ENCODE results near the gene USH1C.

Gene USH1C

DNA sequence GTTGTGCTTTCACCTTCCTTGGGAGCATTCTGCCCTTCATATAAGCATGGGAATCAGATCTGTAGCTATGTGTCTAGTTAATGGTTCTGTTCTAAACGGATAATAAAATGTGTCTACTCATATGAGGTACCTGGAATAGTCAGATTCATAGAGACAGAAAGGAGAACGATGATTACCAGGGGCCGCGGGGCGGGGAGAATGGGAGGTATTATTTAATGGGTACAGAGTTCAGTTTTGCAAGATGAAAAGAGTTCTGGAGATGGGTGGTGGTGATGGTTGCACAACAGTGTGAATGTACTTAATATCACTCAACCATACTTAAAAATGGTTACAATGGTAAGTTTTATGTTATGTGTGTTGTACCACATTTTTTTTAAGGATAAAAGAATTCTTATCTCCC, 57.6 kb downstream of the USH1C start:
- peaks cover 12% of the 10 kb centered on the region for H3K27me3 ChIP-seq (ENCODE audit: control insufficient read depth, insufficient read depth, low read length)
- no peak overlapping the region for H3K4me3 ChIP-seq (ENCODE audit: low read length)
- H3K4me1 ChIP-seq (ENCODE audit: control insufficient read depth, insufficient read depth, low read length), result no peaks in the 10 kb centered on the region
- no peaks in the 10 kb centered on the region for H3K9me3 ChIP-seq (ENCODE audit: control insufficient read depth, low read length)
- H3K9ac ChIP-seq (ENCODE audit: low read length), result no peak overlapping the region
- H3K36me3 ChIP-seq (ENCODE audit: control insufficient read depth, insufficient read depth, low read length), result no peaks in the 10 kb centered on the region

DNA sequence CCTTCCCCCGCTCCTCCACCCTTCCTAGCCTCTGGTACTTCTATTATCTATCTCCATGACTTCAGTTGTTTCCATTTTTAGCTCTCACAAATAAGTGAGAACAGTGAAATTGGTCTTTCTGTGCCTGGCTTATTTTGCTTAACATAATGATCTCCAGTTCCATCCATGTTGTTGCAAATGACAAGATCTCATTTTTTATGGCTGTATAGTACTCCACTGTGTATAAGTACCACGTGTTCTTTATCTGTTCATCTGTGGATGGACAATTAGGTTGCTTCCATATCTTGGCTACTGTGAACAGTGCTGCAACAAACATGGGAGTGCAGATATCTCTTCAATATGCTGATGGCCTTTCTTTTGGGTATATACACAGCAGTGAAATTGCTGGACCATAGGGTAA, 60.7 kb downstream of the USH1C start:
- no peaks in the 10 kb centered on the region for H3K4me1 ChIP-seq (ENCODE audit: control insufficient read depth, insufficient read depth, low read length)
- H3K27me3 ChIP-seq (ENCODE audit: control insufficient read depth, insufficient read depth, low read length), result peaks cover 12% of the 10 kb centered on the region
- no peaks in the 10 kb centered on the region for H3K9me3 ChIP-seq (ENCODE audit: control insufficient read depth, low read length)
- no peaks in the 10 kb centered on the region for H3K36me3 ChIP-seq (ENCODE audit: control insufficient read depth, insufficient read depth, low read length)
- H3K4me3 ChIP-seq (ENCODE audit: low read length), result no peak overlapping the region
- no peak overlapping the region for H3K9ac ChIP-seq (ENCODE audit: low read length)

DNA sequence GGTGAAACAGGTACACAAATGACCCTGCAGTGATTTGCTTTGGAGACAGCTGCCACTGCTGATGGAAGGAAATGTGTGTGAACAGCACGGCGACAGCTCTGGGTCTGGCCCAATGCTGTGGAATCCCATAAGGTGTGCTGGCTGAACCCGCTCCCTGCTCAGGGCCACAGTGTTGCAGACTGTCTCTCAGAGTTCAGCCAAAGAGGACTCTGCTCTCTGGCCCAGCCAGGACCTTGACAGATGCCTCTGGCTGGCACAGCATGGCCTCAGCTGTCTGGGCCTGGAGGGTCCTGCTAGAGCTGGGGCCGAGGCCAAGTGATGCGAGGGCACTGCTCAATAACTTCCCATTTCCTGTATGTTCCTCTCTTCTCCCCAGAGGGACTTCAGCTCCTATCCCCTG, 62.3 kb downstream of the USH1C start:
- peaks cover 25% of the 10 kb centered on the region for H3K27me3 ChIP-seq (ENCODE audit: control insufficient read depth, insufficient read depth, low read length)
- no peak overlapping the region for H3K9ac ChIP-seq (ENCODE audit: low read length)
- H3K4me1 ChIP-seq (ENCODE audit: control insufficient read depth, insufficient read depth, low read length), result no peaks in the 10 kb centered on the region
- H3K36me3 ChIP-seq (ENCODE audit: control insufficient read depth, insufficient read depth, low read length), result no peaks in the 10 kb centered on the region
- no peaks in the 10 kb centered on the region for H3K9me3 ChIP-seq (ENCODE audit: control insufficient read depth, low read length)
- H3K4me3 ChIP-seq (ENCODE audit: low read length), result no peak overlapping the region

DNA sequence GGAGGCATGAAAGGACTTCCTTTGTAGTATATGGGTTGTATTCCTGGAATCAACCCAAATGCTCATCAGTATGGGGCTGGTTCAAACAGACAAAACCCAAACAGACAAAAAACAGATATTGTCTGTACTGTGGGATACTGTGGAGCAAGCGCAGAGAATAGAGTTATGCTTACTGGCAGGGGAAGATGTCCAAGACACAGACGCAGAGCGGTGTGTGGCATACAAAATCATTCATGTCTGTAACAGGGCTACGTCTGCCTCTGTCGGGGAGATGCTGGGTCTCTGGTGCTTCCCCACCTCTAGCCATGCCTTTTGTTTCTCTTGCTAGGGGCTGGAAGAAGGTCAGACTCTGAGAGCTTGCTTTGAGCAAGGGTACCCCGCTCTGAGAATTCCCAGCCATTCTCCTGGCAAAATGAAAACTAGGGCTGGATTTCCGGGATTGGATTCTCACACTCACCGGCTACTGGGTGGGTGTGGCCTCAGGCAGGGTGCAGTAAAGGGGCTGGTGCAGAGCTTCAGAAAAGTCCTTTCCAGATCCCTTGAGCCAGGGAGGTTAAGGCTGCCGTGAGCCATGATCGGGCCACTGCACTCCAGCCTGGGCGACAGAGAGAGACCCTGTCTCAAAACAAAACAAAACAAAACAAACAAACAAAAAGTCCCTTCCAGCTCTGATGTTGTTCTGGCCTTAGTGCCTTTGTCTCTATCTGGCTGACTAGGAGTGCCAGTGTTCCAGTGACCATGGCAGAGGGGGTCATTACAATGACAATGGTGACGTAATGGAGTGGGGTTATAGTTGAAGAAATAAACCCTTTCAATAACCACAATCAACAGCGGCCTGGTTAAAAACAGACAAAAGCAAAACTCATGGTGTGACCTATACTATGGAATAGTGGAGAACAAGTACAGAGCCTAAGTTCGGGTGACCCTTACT, 64.7 kb downstream of the USH1C start:
- Histone ChIP-seq H3K27me3 (ENCODE audit: control insufficient read depth, insufficient read depth, low read length) (peaks cover 45% of the 10 kb centered on the region), H3K4me1 (ENCODE audit: control insufficient read depth, insufficient read depth, low read length) (no peaks in the 10 kb centered on the region), H3K9ac (ENCODE audit: low read length) (no peak overlapping the region), H3K36me3 (ENCODE audit: control insufficient read depth, insufficient read depth, low read length) (no peaks in the 10 kb centered on the region), H3K4me3 (ENCODE audit: low read length) (no peak overlapping the region), H3K9me3 (ENCODE audit: control insufficient read depth, low read length) (no peaks in the 10 kb centered on the region)

DNA sequence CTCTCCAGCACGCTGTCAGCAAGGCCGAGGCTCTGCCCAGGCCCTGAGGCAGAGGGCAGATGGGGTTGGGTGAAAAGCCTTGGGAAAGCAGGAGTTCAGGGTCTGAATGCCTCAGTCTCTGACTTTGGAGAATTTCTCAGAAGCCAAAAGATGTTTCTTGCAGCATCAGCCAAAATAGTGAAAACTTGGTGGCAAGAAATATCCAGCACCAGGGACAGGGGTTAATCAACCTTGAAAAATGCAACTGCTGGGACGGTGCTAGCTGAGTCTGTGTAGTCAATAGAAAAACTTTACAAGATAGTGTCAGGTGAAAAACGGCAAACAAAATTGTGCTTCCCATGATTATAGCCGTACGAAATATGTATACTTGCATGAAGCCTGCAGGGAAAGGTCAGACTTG, 66.1 kb downstream of the USH1C start:
- Histone ChIP-seq H3K36me3 (ENCODE audit: control insufficient read depth, insufficient read depth, low read length) (no peaks in the 10 kb centered on the region), H3K9ac (ENCODE audit: low read length) (no peak overlapping the region), H3K4me3 (ENCODE audit: low read length) (no peak overlapping the region), H3K27me3 (ENCODE audit: control insufficient read depth, insufficient read depth, low read length) (peaks cover 58% of the 10 kb centered on the region), H3K4me1 (ENCODE audit: control insufficient read depth, insufficient read depth, low read length) (no peaks in the 10 kb centered on the region), H3K9me3 (ENCODE audit: control insufficient read depth, low read length) (no peaks in the 10 kb centered on the region)

DNA sequence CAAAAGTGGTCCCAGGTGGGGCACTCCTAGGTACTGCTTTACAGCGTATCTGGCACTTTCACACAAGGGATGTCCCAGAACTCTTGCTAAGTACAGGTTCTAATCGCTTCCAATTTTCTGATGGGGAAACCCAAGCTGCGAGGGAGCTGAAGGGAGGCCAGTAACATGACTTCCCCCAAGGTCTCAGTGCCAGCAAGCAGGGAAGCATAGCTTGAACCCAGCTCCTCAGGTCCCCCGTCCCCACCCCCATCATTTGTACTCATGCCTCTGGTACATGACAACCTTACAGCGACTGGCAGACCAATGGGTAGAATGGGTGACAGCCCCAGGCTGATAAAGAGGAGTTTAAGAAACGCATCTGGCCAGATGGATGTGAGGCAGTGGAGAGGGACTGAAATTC, 66.9 kb downstream of the USH1C start:
- H3K36me3 ChIP-seq (ENCODE audit: control insufficient read depth, insufficient read depth, low read length), result no peaks in the 10 kb centered on the region
- H3K4me3 ChIP-seq (ENCODE audit: low read length), result no peak overlapping the region
- peaks cover 58% of the 10 kb centered on the region for H3K27me3 ChIP-seq (ENCODE audit: control insufficient read depth, insufficient read depth, low read length)
- no peak overlapping the region for H3K9ac ChIP-seq (ENCODE audit: low read length)
- no peaks in the 10 kb centered on the region for H3K9me3 ChIP-seq (ENCODE audit: control insufficient read depth, low read length)
- H3K4me1 ChIP-seq (ENCODE audit: control insufficient read depth, insufficient read depth, low read length), result no peaks in the 10 kb centered on the region

DNA sequence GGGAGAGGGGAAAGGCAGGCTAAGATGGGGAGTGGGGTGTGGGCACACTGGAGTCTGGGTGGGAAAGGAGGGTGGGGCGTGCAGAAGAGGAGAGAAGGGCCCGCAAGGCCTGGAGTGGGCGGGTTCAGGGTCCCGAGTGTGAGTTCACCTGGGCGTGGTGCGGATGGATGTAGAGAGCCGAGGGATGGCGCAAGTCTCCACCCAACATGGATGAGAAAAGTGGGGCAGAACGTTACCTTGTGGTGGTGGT, 67.2 kb downstream of the USH1C start:
- H3K36me3 ChIP-seq (ENCODE audit: control insufficient read depth, insufficient read depth, low read length), result no peaks in the 10 kb centered on the region
- peaks cover 58% of the 10 kb centered on the region for H3K27me3 ChIP-seq (ENCODE audit: control insufficient read depth, insufficient read depth, low read length)
- H3K9ac ChIP-seq (ENCODE audit: low read length), result no peak overlapping the region
- H3K4me3 ChIP-seq (ENCODE audit: low read length), result no peak overlapping the region
- H3K4me1 ChIP-seq (ENCODE audit: control insufficient read depth, insufficient read depth, low read length), result no peaks in the 10 kb centered on the region
- H3K9me3 ChIP-seq (ENCODE audit: control insufficient read depth, low read length), result no peaks in the 10 kb centered on the region

DNA sequence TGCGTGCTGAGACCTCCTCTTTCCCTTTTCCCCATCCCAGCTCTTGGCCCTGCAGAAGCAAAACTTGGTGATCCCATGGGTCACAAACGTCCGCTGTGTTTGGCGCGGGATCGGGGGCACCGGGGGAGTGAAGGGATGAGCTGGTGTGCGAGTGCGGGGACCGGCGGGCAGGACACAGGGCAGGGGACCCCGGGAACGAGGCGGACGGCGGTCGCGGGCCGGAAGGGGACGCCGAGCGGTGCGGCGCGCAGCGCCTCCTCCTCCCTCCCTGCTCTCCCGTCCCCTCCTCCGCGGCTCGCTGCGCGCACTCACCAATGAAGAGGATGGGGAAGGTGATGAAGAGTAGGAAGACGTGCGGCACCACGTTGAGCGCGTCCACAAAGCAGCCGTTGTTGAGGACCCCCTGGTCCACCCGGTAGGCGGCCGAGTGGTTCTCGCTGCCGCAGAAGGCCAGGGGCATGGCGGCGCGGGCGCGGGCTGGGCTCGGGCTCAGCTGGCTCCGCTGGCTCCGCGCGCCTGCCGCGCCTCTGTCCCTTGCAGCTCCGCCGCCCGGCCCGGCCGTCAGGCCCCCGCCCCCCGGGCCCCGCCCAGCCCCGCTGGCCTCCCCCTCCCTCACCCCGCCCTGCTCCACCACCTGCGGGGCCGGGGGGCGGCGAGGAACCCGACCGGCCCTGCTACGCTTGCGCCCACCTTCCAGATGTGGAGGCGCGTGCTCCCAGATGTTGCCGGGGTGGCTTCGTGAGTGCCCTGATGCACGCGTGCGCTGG, 67.7 kb downstream of the USH1C start, which contains the start of gene ABCC8:
ABCC8 (minus strand) TSS at position 529 of the 767 bp plus-strand sequence; CDS start at position 460, 69 bp downstream.
- Histone ChIP-seq H3K4me1 (ENCODE audit: control insufficient read depth, insufficient read depth, low read length) (no peaks in the 10 kb centered on the region), H3K4me3 (ENCODE audit: low read length) (no peak within 1 kb of the TSS), H3K9me3 (ENCODE audit: control insufficient read depth, low read length) (no peaks in the 10 kb centered on the region), H3K36me3 (ENCODE audit: control insufficient read depth, insufficient read depth, low read length) (no peaks in the 10 kb centered on the region), H3K27me3 (ENCODE audit: control insufficient read depth, insufficient read depth, low read length) (peaks cover 58% of the 10 kb centered on the region), H3K9ac (ENCODE audit: low read length) (no peak within 1 kb of the TSS)

DNA sequence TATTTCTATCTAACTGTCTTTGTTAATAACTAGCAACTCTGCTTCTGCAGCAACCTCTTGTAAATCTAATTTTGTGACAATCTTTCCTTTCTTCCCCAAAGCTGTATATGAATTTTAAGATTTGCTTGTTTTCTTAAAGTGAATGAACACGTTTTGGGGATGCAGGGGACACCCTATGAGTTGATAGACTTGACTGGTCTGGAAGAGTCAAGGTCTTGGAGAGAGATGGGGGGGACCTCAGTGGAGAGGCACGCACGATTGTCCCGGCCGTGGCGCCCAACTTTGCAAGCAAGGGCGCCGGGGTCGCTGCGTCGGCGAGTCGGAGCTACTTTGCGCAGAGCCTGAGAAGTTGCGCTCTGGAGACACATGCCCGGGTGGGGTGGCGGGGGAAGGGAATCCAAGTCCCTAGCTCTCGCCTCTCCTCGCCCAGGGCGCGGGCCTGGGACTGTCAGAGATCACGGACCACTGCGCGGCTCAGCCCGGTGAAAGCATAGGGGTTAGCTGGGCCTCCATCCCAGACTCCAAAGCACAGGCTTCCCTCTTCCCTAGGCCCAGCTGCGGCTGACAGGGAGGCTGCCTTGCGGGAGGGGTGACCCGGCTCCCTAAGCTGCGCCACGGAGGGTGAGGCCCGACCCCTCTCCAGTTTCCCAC, 68.4 kb downstream of the USH1C start:
- Histone ChIP-seq H3K27me3 (ENCODE audit: control insufficient read depth, insufficient read depth, low read length) (peaks cover 65% of the 10 kb centered on the region), H3K4me3 (ENCODE audit: low read length) (no peak overlapping the region), H3K9ac (ENCODE audit: low read length) (no peak overlapping the region), H3K4me1 (ENCODE audit: control insufficient read depth, insufficient read depth, low read length) (no peaks in the 10 kb centered on the region), H3K36me3 (ENCODE audit: control insufficient read depth, insufficient read depth, low read length) (no peaks in the 10 kb centered on the region), H3K9me3 (ENCODE audit: control insufficient read depth, low read length) (no peaks in the 10 kb centered on the region)

DNA sequence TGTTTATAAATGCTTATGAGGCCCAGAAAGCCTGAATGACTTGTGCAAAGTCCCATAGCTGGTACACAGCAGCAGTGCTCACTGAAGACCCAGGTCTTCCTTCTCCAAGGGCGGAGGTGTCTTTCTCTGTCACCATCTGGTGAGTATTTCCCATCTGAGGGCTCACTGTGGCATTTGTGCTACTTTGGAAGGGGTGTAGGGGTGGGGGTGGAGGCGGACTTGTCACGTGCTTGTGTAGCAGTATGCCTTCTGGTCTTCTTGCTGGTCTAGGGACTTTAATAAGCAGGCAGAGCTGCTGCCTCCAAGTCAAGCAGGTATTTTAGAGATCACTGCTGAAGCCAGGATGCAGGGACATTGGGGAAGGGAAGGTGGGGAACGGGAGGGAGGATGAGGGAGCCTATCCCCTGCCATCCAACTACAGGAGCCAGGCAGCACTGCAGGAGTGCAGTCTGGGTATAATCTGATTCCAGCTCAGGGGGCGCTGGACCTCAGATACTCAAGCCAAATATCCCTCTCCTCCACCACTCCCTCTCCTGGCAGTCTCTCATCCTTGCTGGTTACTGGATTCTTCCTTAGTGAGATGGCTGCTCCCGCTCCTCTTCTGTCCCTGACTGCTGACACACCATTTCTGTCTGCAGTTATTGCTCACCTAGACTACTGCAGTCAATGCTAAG, 71.0 kb downstream of the USH1C start:
- H3K36me3 ChIP-seq (ENCODE audit: control insufficient read depth, insufficient read depth, low read length), result no peaks in the 10 kb centered on the region
- peaks cover 57% of the 10 kb centered on the region for H3K27me3 ChIP-seq (ENCODE audit: control insufficient read depth, insufficient read depth, low read length)
- no peak overlapping the region for H3K4me3 ChIP-seq (ENCODE audit: low read length)
- H3K9me3 ChIP-seq (ENCODE audit: control insufficient read depth, low read length), result no peaks in the 10 kb centered on the region
- no peak overlapping the region for H3K9ac ChIP-seq (ENCODE audit: low read length)
- no peaks in the 10 kb centered on the region for H3K4me1 ChIP-seq (ENCODE audit: control insufficient read depth, insufficient read depth, low read length)

DNA sequence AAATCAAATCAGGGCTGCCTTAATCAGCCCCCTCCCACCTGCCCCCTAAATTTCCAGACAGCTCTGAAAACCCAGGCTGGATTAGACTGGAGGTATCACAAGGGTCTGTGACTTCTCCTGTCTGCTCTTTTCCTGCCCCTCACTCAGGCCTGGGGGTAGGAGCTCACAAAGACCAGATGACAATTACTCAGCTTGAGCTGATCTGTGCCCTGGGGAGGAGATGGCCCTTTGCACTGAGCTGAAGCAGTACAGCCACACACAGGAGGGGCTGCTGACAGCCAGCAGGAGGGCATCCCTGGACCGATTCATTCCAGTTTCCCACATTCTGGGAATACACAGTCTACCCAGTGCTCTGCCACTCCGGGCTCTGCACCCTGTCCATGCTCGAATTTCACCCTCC, 71.7 kb downstream of the USH1C start:
- Histone ChIP-seq H3K9ac (ENCODE audit: low read length) (no peak overlapping the region), H3K4me3 (ENCODE audit: low read length) (no peak overlapping the region), H3K9me3 (ENCODE audit: control insufficient read depth, low read length) (no peaks in the 10 kb centered on the region), H3K27me3 (ENCODE audit: control insufficient read depth, insufficient read depth, low read length) (peaks cover 49% of the 10 kb centered on the region), H3K4me1 (ENCODE audit: control insufficient read depth, insufficient read depth, low read length) (no peaks in the 10 kb centered on the region), H3K36me3 (ENCODE audit: control insufficient read depth, insufficient read depth, low read length) (no peaks in the 10 kb centered on the region)

All from mucosa of stomach (tissue), 1 donor.